GM12878 (cell line): ENCODE measurements around the gene JHY. TPM values are rescaled to one million over a fixed set of nuclear protein-coding genes. Genes with fewer than 3 reads are reported as not detected.
A peak's percentile ranks its signal among the peaks of the same experiment; 100 is the strongest.

Experiments
- ATAC-seq: fragments of 200-7000 bp; cut with Tn5 transposase; 3 replicates; pipeline ENCODE4 v1.9.1; 2020; ENCODE audit warnings: mild to moderate bottlenecking, moderate library complexity
- BruUV-seq: library from RNA; stranded (reverse); fragments of 400-500 nt; replicated peaks from 2 replicates; lab custom pipeline; 2021; lab: Mats Ljungman, UMichigan
- CTCF ChIA-PET: fragments of 300-600 bp; sonication (Branson Sonifier 250); formaldehyde crosslinking; extraction: SDS; loops from one replicate; lab custom pipeline; 2021; ENCODE audit warnings: inconsistent platforms; lab: Yijun Ruan, JAX
- POLR2A ChIA-PET: fragments of 350-600 bp; formaldehyde crosslinking; extraction: SDS; loops from one replicate; lab custom pipeline; 2021; ENCODE audit warnings: inconsistent platforms; lab: Charles Lee
- RAD21 ChIA-PET: fragments of 300-600 bp; sonication (Branson Sonifier 250); formaldehyde crosslinking; loops from one replicate; lab custom pipeline; 2023; ENCODE audit warnings: antibody characterized with exemption; ENCODE audit not compliant: unreplicated experiment; lab: Charles Lee
- SMC1A ChIA-PET: fragments of 300-600 bp; sonication (Branson Sonifier 250); formaldehyde crosslinking; loops from one replicate; lab custom pipeline; 2023; ENCODE audit not compliant: unreplicated experiment, uncharacterized antibody; lab: Charles Lee
- DNase-seq: peaks from one replicate; pipeline ENCODE4 v3.0.0-alpha.2; 2011; ENCODE audit warnings: low read depth, low spot score
- FAIRE-seq: peaks from 3 replicates; lab custom pipeline; 2011; peaks lifted over from hg19 to GRCh38; lab: Jason Lieb, UNC
- H2AFZ ChIP-seq: 2 replicates; pipeline ENCODE4 v1.6.0; 2011; ENCODE audit warnings: low read depth, low read length, control low read depth; ENCODE audit not compliant: control insufficient read depth
- H3K27ac ChIP-seq: 2 replicates; pipeline ENCODE4 v1.5.1; 2011; ENCODE audit warnings: control low read depth; ENCODE audit not compliant: control insufficient read depth, insufficient read depth
- H3K27me3 ChIP-seq, 2 experiments: replicated peaks in 1 of 2; 2 replicates each; pipeline versions ENCODE4 v1.6.0 to v1.6.1; 2011; ENCODE audit warnings: low read length in 1 of 2; ENCODE audit not compliant: control insufficient read depth in 2 of 2, insufficient read depth in 2 of 2
- H3K36me3 ChIP-seq, 2 experiments: 2 replicates each; pipeline ENCODE4 v1.5.1; 2011; ENCODE audit warnings: low read length in 1 of 2; ENCODE audit not compliant: control insufficient read depth in 2 of 2, insufficient read depth in 2 of 2
- H3K4me1 ChIP-seq: 2 replicates; pipeline ENCODE4 v1.6.1; 2011; ENCODE audit warnings: mild to moderate bottlenecking, low read length, moderate library complexity, mixed read lengths; ENCODE audit not compliant: control insufficient read depth, insufficient read depth
- H3K4me2 ChIP-seq: 2 replicates; pipeline ENCODE4 v1.6.0; 2011; ENCODE audit warnings: control low read depth; ENCODE audit not compliant: control insufficient read depth, insufficient read depth
- H3K4me3 ChIP-seq: fragments of 200-600 bp; sonication (generic); 2 replicates; pipeline ENCODE4 v1.5.1; 2016
- H3K79me2 ChIP-seq: 2 replicates; pipeline ENCODE4 v1.6.0; 2011; ENCODE audit warnings: low read length; ENCODE audit not compliant: control insufficient read depth, insufficient read depth
- H3K9ac ChIP-seq: 2 replicates; pipeline ENCODE4 v1.8.0; 2011; ENCODE audit warnings: low read length, control low read depth, mixed read lengths; ENCODE audit not compliant: control insufficient read depth, insufficient read depth
- H3K9me3 ChIP-seq: replicated peaks from 3 replicates; pipeline ENCODE4 v1.5.1; 2011; ENCODE audit warnings: mild to moderate bottlenecking, low read length; ENCODE audit not compliant: control insufficient read depth, insufficient read depth
- H4K20me1 ChIP-seq: 2 replicates; pipeline ENCODE4 v1.6.0; 2011; ENCODE audit not compliant: control insufficient read depth, insufficient read depth
- ASH2L ChIP-seq: fragments of 300-600, 200-600 bp; sonication (generic); IDR thresholded peaks from 2 replicates; pipeline ENCODE4 v1.6.1; 2017; ENCODE audit warnings: low read depth, mild to moderate bottlenecking, borderline replicate concordance
- BACH1 ChIP-seq: fragments of 450-650 bp; IDR thresholded peaks from 2 replicates; pipeline ENCODE4 v1.6.1; 2017; ENCODE audit warnings: mild to moderate bottlenecking, borderline replicate concordance
- BHLHE40 ChIP-seq, 2 experiments: fragments of 450-650 bp in 1 of 2; IDR thresholded peaks; 2 replicates each; pipeline ENCODE4 v1.6.1; 2011 to 2017; ENCODE audit warnings: low read depth in 2 of 2, borderline replicate concordance in 1 of 2, improper control_type of control experiment in 1 of 2, low read length in 1 of 2, mild to moderate bottlenecking in 1 of 2
- BRCA1 ChIP-seq: IDR thresholded peaks from 2 replicates; pipeline ENCODE4 v1.6.1; 2011; ENCODE audit warnings: low read depth, low read length, improper control_type of control experiment
- DPF2 ChIP-seq: fragments of 450-650 bp; IDR thresholded peaks from 2 replicates; pipeline ENCODE4 v1.6.1; 2017; ENCODE audit warnings: mild to moderate bottlenecking
- ESRRA ChIP-seq: IDR thresholded peaks from 2 replicates; pipeline ENCODE4 v1.6.1; 2012; ENCODE audit warnings: mild to moderate bottlenecking, low read length, improper control_type of control experiment
- MEF2B ChIP-seq: fragments of 450-650 bp; IDR thresholded peaks from 2 replicates; pipeline ENCODE4 v1.6.1; 2018; ENCODE audit warnings: mild to moderate bottlenecking, moderate library complexity; ENCODE audit not compliant: partially characterized antibody, poor library complexity, severe bottlenecking
- NFXL1 ChIP-seq: fragments of 450-650 bp; IDR thresholded peaks from 2 replicates; pipeline ENCODE4 v1.6.1; 2017; ENCODE audit warnings: antibody characterized with exemption, mild to moderate bottlenecking, borderline replicate concordance
- NFYB ChIP-seq: IDR thresholded peaks from 2 replicates; pipeline ENCODE4 v1.6.1; 2011; ENCODE audit warnings: low read depth, mild to moderate bottlenecking, low read length, improper control_type of control experiment, moderate library complexity; ENCODE audit not compliant: insufficient read depth
- NR2C1 ChIP-seq: fragments of 450-650 bp; IDR thresholded peaks from 2 replicates; pipeline ENCODE4 v1.6.1; 2017; ENCODE audit warnings: antibody characterized with exemption, mild to moderate bottlenecking, moderate library complexity
- NR2F1 ChIP-seq: fragments of 450-650 bp; conservative IDR thresholded peaks from 2 replicates; pipeline ENCODE4 v1.6.1; 2017; ENCODE audit warnings: mild to moderate bottlenecking
- RELA ChIP-seq: fragments of 450-650 bp; IDR thresholded peaks from 2 replicates; pipeline ENCODE4 v1.8.0; 2014; ENCODE audit warnings: borderline replicate concordance; ENCODE audit not compliant: partially characterized antibody
- RUNX3 ChIP-seq: IDR thresholded peaks from 2 replicates; pipeline ENCODE4 v1.6.1; 2012; ENCODE audit warnings: low read length, inconsistent platforms
- SREBF2 ChIP-seq: IDR thresholded peaks from 2 replicates; pipeline ENCODE4 v1.6.1; 2012; ENCODE audit warnings: mild to moderate bottlenecking, low read length
- STAT1 ChIP-seq: fragments of 450-650 bp; conservative IDR thresholded peaks from 2 replicates; pipeline ENCODE4 v1.6.1; 2014; ENCODE audit warnings: antibody characterized with exemption, mild to moderate bottlenecking
- USF1 ChIP-seq: IDR thresholded peaks from 2 replicates; pipeline ENCODE4 v1.6.1; 2011; ENCODE audit warnings: borderline replicate concordance, low read depth, mild to moderate bottlenecking, moderate library complexity, mixed read lengths, low read length; ENCODE audit not compliant: insufficient read depth; ENCODE audit errors: extremely low read length
- USF2 ChIP-seq: IDR thresholded peaks from 2 replicates; pipeline ENCODE4 v1.6.1; 2011; ENCODE audit warnings: low read depth, low read length, improper control_type of control experiment, borderline replicate concordance
- ZNF622 ChIP-seq: fragments of 450-650 bp; IDR thresholded peaks from 2 replicates; pipeline ENCODE4 v1.6.1; 2017; ENCODE audit warnings: mild to moderate bottlenecking, inconsistent platforms
- WGBS: methylation state at CpG from one replicate; pipeline ENCODE4 v1.1.6; 2016; ENCODE audit warnings: low lambda C conversion rate; ENCODE audit not compliant: insufficient replicate concordance, insufficient coverage; ENCODE audit errors: missing lambda C conversion rate; 5-methylcytosine and 5-hydroxymethylcytosine counted together
- in situ Hi-C: fragments of 300-500 bp; cut with MboI; formaldehyde crosslinking; loops from 9 replicates; pipeline ENCODE4 v1.14.3; 2018; ENCODE audit warnings: mixed read lengths
- intact Hi-C: fragments of 100-400 bp; cut with micrococcal nuclease; formaldehyde crosslinking; loops from one replicate; pipeline ENCODE4 v1.14.2; 2022; ENCODE audit not compliant: unreplicated experiment
- polyA plus RNA-seq, 11 experiments: library from polyadenylated mRNA; depleted of rRNA in 4 of 11; unstranded in 6 of 11; stranded (reverse) in 5 of 11; fragments of >200 nt; fragmentation: Nextera tagmentation in 4 of 11; fragmentation: Illumina TruSeq in 1 of 11; extraction: Ambion mirVana in 4 of 11; extraction: Trizol in 1 of 11; gene quantifications; 1 replicate in 1 of 11; 2 replicates in 10 of 11; pipeline versions ENCODE4 v1.2.1 to v1.2.3, GENCODE V29; 2011 to 2016; ENCODE audit warnings: inconsistent platforms in 2 of 11, missing spikeins in 2 of 11, low read depth in 1 of 11
- total RNA-seq, 4 experiments: library from RNA; depleted of rRNA in 3 of 4; stranded (reverse); fragments of >200 nt in 3 of 4; fragmentation: Illumina TruSeq in 1 of 4; extraction: Trizol in 1 of 4; gene quantifications; 2 replicates each; pipeline versions ENCODE4 v1.2.1 to v1.2.3, GENCODE V29; 2013 to 2021
- TF ChIP-seq, protein P1 (sequence below): fragments of 450-650 bp; IDR thresholded peaks from 2 replicates; pipeline ENCODE4 v1.6.1; 2016; ENCODE audit warnings: mild to moderate bottlenecking, moderate library complexity, borderline replicate concordance

The JHY gene
- total and polyA plus RNA-seq, 10 of the 15 experiments (the other 5 are each of a cell fraction or from before 2014, with no cell fraction given), result 0.90 to 7.1 (median 5.5) TPM

DNA sequence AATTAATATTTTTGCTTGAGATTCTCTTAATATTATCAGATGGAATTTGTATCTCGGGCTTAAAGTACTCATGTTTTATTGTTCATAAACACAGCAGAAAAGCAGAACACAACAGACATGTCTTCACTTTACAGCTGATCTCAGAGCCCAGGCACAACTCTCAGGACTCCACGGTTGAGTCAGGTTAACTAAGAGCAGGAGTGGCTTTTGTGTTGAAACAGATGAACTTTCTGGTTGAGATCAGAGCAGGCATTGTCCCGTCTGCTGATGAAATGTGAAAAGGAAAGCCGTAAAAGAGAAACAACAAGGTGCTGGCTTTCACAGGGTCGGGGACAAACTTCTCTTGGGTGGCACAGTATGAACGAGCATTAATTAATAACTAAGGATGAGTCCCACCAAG, 49.0 kb downstream of the JHY start:
- peak; percentile 69 for ATAC-seq
- TF ChIP-seq DPF2 (no peak), BHLHE40 (IDR thresholded peaks at IDR 0.05; ENCODE audit: borderline replicate concordance in 1 of 2, low read depth in 2 of 2, low read length in 1 of 2) (no peak), ASH2L (no peak), NFXL1 (no peak), STAT1 (no peak), RELA (no peak), NFYB (no peak), BRCA1 (no peak), BACH1 (no peak), RUNX3 (no peak), SREBF2 (no peak), MEF2B (no peak), ESRRA (no peak), NR2C1 (no peak), NR2F1 (no peak), USF1 (no peak), USF2 (no peak), ZNF622 (no peak)
- TF ChIP-seq, protein P1, sequence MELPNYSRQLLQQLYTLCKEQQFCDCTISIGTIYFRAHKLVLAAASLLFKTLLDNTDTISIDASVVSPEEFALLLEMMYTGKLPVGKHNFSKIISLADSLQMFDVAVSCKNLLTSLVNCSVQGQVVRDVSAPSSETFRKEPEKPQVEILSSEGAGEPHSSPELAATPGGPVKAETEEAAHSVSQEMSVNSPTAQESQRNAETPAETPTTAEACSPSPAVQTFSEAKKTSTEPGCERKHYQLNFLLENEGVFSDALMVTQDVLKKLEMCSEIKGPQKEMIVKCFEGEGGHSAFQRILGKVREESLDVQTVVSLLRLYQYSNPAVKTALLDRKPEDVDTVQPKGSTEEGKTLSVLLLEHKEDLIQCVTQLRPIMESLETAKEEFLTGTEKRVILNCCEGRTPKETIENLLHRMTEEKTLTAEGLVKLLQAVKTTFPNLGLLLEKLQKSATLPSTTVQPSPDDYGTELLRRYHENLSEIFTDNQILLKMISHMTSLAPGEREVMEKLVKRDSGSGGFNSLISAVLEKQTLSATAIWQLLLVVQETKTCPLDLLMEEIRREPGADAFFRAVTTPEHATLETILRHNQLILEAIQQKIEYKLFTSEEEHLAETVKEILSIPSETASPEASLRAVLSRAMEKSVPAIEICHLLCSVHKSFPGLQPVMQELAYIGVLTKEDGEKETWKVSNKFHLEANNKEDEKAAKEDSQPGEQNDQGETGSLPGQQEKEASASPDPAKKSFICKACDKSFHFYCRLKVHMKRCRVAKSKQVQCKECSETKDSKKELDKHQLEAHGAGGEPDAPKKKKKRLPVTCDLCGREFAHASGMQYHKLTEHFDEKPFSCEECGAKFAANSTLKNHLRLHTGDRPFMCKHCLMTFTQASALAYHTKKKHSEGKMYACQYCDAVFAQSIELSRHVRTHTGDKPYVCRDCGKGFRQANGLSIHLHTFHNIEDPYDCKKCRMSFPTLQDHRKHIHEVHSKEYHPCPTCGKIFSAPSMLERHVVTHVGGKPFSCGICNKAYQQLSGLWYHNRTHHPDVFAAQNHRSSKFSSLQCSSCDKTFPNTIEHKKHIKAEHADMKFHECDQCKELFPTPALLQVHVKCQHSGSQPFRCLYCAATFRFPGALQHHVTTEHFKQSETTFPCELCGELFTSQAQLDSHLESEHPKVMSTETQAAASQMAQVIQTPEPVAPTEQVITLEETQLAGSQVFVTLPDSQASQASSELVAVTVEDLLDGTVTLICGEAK, result no peak
- TF ChIP-seq, all 136 proteins: peak for 0
- Histone ChIP-seq H3K4me1 (no peaks in the 10 kb centered on the region), H2AFZ (no peak overlapping the region), H3K27me3 (no peaks in the 10 kb centered on the region), H3K4me2 (no peak overlapping the region), H3K9me3 (no peaks in the 10 kb centered on the region), H3K9ac (no peak overlapping the region), H3K36me3 (no peaks in the 10 kb centered on the region), H3K79me2 (no peaks in the 10 kb centered on the region), H3K4me3 (no peak overlapping the region), H4K20me1 (no peaks in the 10 kb centered on the region), H3K27ac (no peak overlapping the region)
- ChIA-PET POLR2A (no interaction called here), CTCF (interaction anchor here (1.2 kb wide), 1 partner anchor 91 kb away, joined by 5 read pairs; no protein-coding TSS in a partner anchor), RAD21 (no interaction called here), SMC1A (no interaction called here)
- 35% methylated on average over 6 of the region's 6 CpGs for WGBS
- DNase-seq (no peak), FAIRE-seq (no peak)
- in situ Hi-C loops, result no loop called here
- intact Hi-C loops, result no loop called here
- no TSS peak for BruUV-seq
